Measurements from ENCODE around the gene PHF24.
"Not testable (repeated sequence)": the region's sequence is repeated elsewhere in the genome, so short reads cannot be mapped to it uniquely, and the experiment has no call there.

The PHF24 gene

GRCh38 chr9:34957492-34958410 is at the start of gene PHF24:
TSS of gene PHF24 (plus strand) at chr9:34958285. CDS start at chr9:34971299, 13,014 bp downstream.
- Mint-ChIP-seq H3K36me3 (ENCODE audit: low read depth) (no peaks in the 10 kb centered on the region), H3K4me3 (peak within 1 kb of the TSS; percentile 35), H3K27me3 (peaks cover 68% of the 10 kb centered on the region), H3K4me1 (ENCODE audit: low read depth) (peaks cover 29% of the 10 kb centered on the region), H3K9me3 (no peaks in the 10 kb centered on the region), H3K27ac (no peak within 1 kb of the TSS)
- DNase-seq: peak; percentile 40

DNA sequence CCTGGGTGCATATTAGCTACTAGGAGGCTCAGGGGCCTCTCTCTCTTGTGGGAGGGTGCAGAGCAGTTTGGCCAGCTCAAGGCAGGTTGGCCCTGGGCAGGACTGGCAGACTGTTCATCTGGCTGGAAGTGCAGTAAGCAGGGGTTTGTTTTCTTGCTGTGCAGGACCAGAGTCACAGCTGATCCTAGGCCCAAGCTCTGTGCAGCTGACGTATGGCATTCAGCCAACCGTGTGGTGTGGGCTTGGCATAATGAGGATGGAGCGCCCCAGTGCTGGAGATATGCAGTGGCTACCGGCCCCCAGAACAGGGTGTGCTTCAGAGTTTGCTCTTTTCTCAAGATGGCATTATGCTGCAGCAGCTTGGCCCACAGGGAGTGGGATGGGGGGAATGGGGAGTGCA is 31.0 kb upstream of the PHF24 start:
- no peak overlapping the region for H3K27ac Mint-ChIP-seq
- no peak overlapping the region for H3K4me3 Mint-ChIP-seq

GRCh38 chr9:34928921-34929320 is 29.2 kb upstream of the PHF24 start:
- H3K27ac Mint-ChIP-seq: no peak overlapping the region
- H3K4me1 Mint-ChIP-seq (ENCODE audit: low read depth): peaks cover 15% of the 10 kb centered on the region
- H3K36me3 Mint-ChIP-seq (ENCODE audit: low read depth): no peaks in the 10 kb centered on the region
- peak; percentile 29 for DNase-seq
- no peak overlapping the region for H3K4me3 Mint-ChIP-seq
- H3K27me3 Mint-ChIP-seq: peaks cover 40% of the 10 kb centered on the region
- peaks cover 18% of the 10 kb centered on the region for H3K9me3 Mint-ChIP-seq

More for the DNA sequence above, 31.0 kb upstream of the PHF24 start:
- H3K9me3 Mint-ChIP-seq: peaks cover 18% of the 10 kb centered on the region
- no peaks in the 10 kb centered on the region for H3K36me3 Mint-ChIP-seq (ENCODE audit: low read depth)
- peaks cover 43% of the 10 kb centered on the region for H3K27me3 Mint-ChIP-seq
- no peak for DNase-seq
- peaks cover 15% of the 10 kb centered on the region for H3K4me1 Mint-ChIP-seq (ENCODE audit: low read depth)

DNA sequence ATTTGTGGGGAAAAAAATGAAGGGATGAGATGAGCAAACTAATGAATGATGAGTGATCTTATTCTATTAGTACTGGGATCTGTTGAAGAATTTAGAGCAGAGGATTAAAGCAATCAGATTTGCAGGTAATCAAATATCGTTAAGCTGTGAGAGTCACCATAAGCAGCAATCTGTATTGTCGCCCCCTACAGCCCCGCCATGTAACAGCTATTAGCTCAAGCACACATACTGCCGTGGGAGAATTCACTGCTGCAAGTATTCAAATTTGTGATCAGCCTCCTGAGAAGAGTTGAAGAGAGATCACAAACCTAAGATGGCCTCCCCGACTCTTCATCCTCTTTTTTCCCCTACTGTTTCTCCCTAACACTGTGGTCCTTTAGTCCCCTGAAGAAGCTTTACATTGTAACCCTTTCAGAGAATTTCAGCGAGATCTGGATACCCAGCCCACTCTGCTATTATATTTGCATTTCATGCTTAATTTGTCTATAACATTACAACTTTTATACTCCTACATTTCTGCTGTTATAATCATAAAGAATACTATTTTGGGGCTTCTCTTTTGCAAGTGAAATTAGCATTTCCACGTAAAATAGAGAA is 28.5 kb upstream of the PHF24 start:
- H3K4me3 Mint-ChIP-seq: no peak overlapping the region
- H3K27ac Mint-ChIP-seq: no peak overlapping the region
- no peaks in the 10 kb centered on the region for H3K36me3 Mint-ChIP-seq (ENCODE audit: low read depth)
- DNase-seq: peak; percentile 40
- H3K27me3 Mint-ChIP-seq: peaks cover 39% of the 10 kb centered on the region
- H3K4me1 Mint-ChIP-seq (ENCODE audit: low read depth): peaks cover 15% of the 10 kb centered on the region
- peaks cover 12% of the 10 kb centered on the region for H3K9me3 Mint-ChIP-seq

DNA sequence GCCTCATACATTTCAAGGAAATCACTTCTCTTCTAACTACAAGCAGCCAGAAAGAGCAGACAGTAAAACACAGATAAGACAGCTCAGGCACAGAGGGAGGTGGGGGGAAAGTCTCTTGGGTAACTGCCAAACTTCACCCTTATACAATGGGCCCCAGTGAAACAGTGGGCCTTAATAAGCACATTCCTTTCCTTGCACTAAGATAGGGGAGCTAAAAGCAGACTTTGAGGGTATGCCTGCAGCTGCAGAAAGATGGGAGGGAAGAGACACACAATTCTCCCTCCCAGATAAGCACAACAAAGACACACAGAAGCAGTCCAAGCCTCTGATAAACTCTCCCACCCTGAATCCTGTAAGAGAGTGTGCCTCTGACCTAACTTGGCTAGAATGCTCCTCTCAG is 18.1 kb upstream of the PHF24 start:
- not testable (repeated sequence) for H3K27ac Mint-ChIP-seq; H3K4me1 Mint-ChIP-seq (ENCODE audit: low read depth)

GRCh38 chr9:34948451-34948850 is 9.6 kb upstream of the PHF24 start:
- H3K4me1 Mint-ChIP-seq (ENCODE audit: low read depth): no peaks in the 10 kb centered on the region
- no peak for DNase-seq
- H3K36me3 Mint-ChIP-seq (ENCODE audit: low read depth): no peaks in the 10 kb centered on the region
- peaks cover 39% of the 10 kb centered on the region for H3K27me3 Mint-ChIP-seq
- H3K27ac Mint-ChIP-seq: no peak overlapping the region
- H3K9me3 Mint-ChIP-seq: no peaks in the 10 kb centered on the region
- no peak overlapping the region for H3K4me3 Mint-ChIP-seq

More for the DNA sequence above, 18.1 kb upstream of the PHF24 start:
- H3K9me3 Mint-ChIP-seq; H3K4me3 Mint-ChIP-seq; DNase-seq; H3K36me3 Mint-ChIP-seq (ENCODE audit: low read depth): not testable (repeated sequence)
- peaks cover 16% of the 10 kb centered on the region for H3K27me3 Mint-ChIP-seq

DNA sequence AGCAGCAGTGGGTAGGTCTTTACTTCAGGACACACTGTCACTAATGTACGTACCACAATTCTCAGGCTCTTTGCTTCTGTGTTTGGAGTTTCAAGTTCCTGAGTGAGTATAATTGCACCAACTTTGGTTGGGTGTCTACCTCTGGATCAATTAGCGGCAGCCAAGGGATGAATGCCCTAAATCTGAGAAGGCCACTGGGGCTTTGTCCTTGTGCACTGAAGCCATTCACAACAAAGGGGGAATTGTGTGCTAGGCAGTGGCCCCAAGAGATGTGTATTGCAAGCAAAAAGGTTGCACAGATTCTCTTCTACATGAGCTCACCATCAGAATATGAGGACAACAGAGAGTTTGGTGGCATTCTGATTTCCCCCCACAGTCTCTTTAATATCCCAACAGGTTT is 3.9 kb upstream of the PHF24 start:
- Mint-ChIP-seq H3K4me1 (ENCODE audit: low read depth) (peaks cover 7% of the 10 kb centered on the region), H3K9me3 (no peaks in the 10 kb centered on the region), H3K36me3 (ENCODE audit: low read depth) (no peaks in the 10 kb centered on the region), H3K27me3 (peaks cover 65% of the 10 kb centered on the region), H3K27ac (no peak overlapping the region), H3K4me3 (no peak overlapping the region)
- no peak for DNase-seq

DNA sequence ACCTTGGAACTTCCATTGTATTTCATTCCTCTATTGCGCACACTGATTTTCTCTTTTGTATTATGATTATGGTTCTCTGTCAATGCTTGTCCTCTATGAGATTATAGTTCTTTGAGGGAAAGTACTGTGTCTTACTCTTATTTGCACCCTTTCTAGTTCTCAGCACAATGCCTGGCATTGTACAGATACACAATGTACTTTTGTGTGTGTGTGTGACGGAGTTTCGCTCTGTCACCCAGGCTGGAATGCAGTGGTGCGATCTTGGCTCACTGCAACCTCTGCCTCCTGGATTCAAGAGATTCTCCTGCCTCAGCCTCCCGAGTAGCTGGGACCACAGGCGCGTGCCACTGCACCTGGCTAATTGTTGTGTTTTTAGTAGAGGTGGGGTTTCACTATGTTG is 2.0 kb upstream of the PHF24 start:
- peaks cover 72% of the 10 kb centered on the region for H3K27me3 Mint-ChIP-seq
- not testable (repeated sequence) for H3K36me3 Mint-ChIP-seq (ENCODE audit: low read depth); H3K9me3 Mint-ChIP-seq; H3K27ac Mint-ChIP-seq; H3K4me3 Mint-ChIP-seq; DNase-seq
- H3K4me1 Mint-ChIP-seq (ENCODE audit: low read depth): peaks cover 13% of the 10 kb centered on the region

DNA sequence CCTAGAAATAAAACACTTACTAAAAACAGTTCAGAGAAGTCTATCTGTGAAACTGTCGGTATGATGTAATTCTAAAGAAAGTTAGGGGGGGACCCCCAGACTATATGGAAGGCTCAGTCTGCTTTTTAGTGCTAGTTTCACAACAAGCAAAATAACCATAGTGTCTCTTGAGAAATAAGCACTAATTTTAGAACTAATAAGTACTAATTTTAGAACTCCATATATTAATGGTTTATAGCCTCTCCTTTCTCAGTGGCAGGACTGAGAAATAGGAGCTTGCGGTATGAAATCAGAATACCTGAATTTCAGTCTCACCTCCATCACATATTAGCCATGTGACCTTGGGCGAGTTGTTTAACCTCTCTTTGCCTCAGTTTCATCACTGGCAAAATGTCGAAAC is 1.4 kb upstream of the PHF24 start:
- no peaks in the 10 kb centered on the region for H3K36me3 Mint-ChIP-seq (ENCODE audit: low read depth)
- H3K4me1 Mint-ChIP-seq (ENCODE audit: low read depth): peaks cover 18% of the 10 kb centered on the region
- H3K4me3 Mint-ChIP-seq: peak overlapping the region; percentile 18
- H3K9me3 Mint-ChIP-seq: no peaks in the 10 kb centered on the region
- H3K27me3 Mint-ChIP-seq: peaks cover 72% of the 10 kb centered on the region
- no peak overlapping the region for H3K27ac Mint-ChIP-seq
- no peak for DNase-seq

- no peak overlapping the region for H3K27ac Mint-ChIP-seq
- DNase-seq: no peak
- H3K27me3 Mint-ChIP-seq: peaks cover 71% of the 10 kb centered on the region
- no peaks in the 10 kb centered on the region for H3K9me3 Mint-ChIP-seq
- no peaks in the 10 kb centered on the region for H3K36me3 Mint-ChIP-seq (ENCODE audit: low read depth)
- H3K4me3 Mint-ChIP-seq: peak overlapping the region; percentile 35
- H3K4me1 Mint-ChIP-seq (ENCODE audit: low read depth): peaks cover 33% of the 10 kb centered on the region
These were observed 412 bp downstream of the PHF24 start for GRCh38 chr9:34958411-34958982.

- H3K36me3 Mint-ChIP-seq (ENCODE audit: low read depth): no peaks in the 10 kb centered on the region
- H3K27me3 Mint-ChIP-seq: peaks cover 72% of the 10 kb centered on the region
- H3K4me3 Mint-ChIP-seq: no peak overlapping the region
- no peaks in the 10 kb centered on the region for H3K9me3 Mint-ChIP-seq
- peaks cover 33% of the 10 kb centered on the region for H3K4me1 Mint-ChIP-seq (ENCODE audit: low read depth)
- DNase-seq: no peak
- H3K27ac Mint-ChIP-seq: no peak overlapping the region
These were observed 1.4 kb downstream of the PHF24 start for GRCh38 chr9:34959461-34959860.

GRCh38 chr9:34961574-34962490 is 3.7 kb downstream of the PHF24 start:
- Mint-ChIP-seq H3K27me3 (peaks cover 74% of the 10 kb centered on the region), H3K4me3 (no peak overlapping the region), H3K27ac (no peak overlapping the region), H3K4me1 (ENCODE audit: low read depth) (peaks cover 30% of the 10 kb centered on the region), H3K36me3 (ENCODE audit: low read depth) (no peaks in the 10 kb centered on the region), H3K9me3 (no peaks in the 10 kb centered on the region)
- no peak for DNase-seq

- Mint-ChIP-seq H3K27me3 (peaks cover 74% of the 10 kb centered on the region), H3K4me3 (no peak overlapping the region), H3K9me3 (no peaks in the 10 kb centered on the region), H3K4me1 (ENCODE audit: low read depth) (peaks cover 25% of the 10 kb centered on the region), H3K36me3 (ENCODE audit: low read depth) (no peaks in the 10 kb centered on the region), H3K27ac (no peak overlapping the region)
- DNase-seq: no peak
These were observed 4.5 kb downstream of the PHF24 start for GRCh38 chr9:34962546-34962945.

- Mint-ChIP-seq H3K27ac (no peak overlapping the region), H3K36me3 (ENCODE audit: low read depth) (no peaks in the 10 kb centered on the region), H3K9me3 (no peaks in the 10 kb centered on the region), H3K4me1 (ENCODE audit: low read depth) (peaks cover 25% of the 10 kb centered on the region), H3K4me3 (no peak overlapping the region), H3K27me3 (peaks cover 77% of the 10 kb centered on the region)
- DNase-seq: no peak
These were observed 5.5 kb downstream of the PHF24 start for GRCh38 chr9:34963552-34963951.

All from activated T-cell treated with anti-CD3 and anti-CD28 coated beads, Interleukin-2, amount 50 U/mL, for 24 hours (primary cell).